Islet of Langerhans (tissue), 1 donor: ENCODE results near the gene HMX2.
A peak's percentile ranks its signal among the peaks of the same experiment; 100 is the strongest.
"Not testable (repeated sequence)": the region's sequence is repeated elsewhere in the genome, so short reads cannot be mapped to it uniquely, and the experiment has no call there.

Experiments used
- FAIRE-seq: peaks from one replicate; lab custom pipeline; 2011; peaks lifted over from hg19 to GRCh38; lab: Jason Lieb, UNC

The HMX2 gene

DNA sequence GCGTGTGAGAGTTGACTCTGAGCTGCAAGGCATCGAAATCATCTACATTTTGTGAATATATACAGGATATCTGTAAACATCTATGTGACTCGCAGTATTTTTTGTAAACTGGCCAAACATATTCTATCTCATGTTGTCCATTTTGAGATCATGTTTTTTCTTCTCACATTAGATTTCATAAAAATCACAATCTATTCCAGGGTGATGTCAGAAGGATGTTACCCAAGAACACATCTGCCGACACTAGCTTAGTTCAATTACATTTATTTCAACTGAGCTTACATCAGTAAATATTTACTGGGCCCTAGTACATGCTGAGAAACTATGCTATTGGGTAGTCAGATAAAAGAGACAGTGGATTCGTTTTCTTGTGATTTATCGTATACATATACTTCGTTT is 3.8 kb downstream of the HMX2 start:
- no peak for FAIRE-seq

GRCh38 chr10:123153486-123154091 is 5.7 kb downstream of the HMX2 start:
- no peak for FAIRE-seq

DNA sequence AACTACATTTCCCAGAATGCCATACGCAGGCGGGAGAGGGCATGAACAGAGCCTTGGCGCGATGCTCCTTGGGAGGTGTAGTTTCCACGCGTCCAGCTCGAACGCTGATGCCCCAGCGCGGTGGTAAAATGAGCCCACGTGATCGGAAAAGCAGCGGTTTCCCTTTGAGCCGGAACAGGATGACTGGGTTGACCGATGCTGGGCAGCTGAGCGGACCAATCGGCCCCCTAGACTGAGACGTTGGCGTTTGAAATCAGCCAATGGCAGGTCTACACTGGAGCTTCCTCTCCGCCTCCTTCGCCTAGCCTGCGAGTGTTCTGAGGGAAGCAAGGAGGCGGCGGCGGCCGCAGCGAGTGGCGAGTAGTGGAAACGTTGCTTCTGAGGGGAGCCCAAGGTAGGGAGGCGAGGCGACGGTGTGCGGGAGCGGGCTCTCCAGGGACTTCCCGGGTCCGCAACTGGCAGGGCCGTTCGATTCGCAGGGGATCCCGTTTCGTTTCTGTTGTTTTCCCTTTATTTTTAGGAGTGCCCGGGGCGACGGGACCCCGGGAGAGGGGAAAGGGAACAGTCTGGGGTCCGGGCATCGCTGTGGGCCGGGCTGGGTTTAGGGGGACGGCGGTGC is 6.3 kb downstream of the HMX2 start, which contains the start of gene BUB3:
TSS of gene BUB3 (plus strand) at position 311 of the 619 bp plus-strand sequence. CDS start 516 bp downstream, outside the sequence.
- peak; percentile 98 for FAIRE-seq

DNA sequence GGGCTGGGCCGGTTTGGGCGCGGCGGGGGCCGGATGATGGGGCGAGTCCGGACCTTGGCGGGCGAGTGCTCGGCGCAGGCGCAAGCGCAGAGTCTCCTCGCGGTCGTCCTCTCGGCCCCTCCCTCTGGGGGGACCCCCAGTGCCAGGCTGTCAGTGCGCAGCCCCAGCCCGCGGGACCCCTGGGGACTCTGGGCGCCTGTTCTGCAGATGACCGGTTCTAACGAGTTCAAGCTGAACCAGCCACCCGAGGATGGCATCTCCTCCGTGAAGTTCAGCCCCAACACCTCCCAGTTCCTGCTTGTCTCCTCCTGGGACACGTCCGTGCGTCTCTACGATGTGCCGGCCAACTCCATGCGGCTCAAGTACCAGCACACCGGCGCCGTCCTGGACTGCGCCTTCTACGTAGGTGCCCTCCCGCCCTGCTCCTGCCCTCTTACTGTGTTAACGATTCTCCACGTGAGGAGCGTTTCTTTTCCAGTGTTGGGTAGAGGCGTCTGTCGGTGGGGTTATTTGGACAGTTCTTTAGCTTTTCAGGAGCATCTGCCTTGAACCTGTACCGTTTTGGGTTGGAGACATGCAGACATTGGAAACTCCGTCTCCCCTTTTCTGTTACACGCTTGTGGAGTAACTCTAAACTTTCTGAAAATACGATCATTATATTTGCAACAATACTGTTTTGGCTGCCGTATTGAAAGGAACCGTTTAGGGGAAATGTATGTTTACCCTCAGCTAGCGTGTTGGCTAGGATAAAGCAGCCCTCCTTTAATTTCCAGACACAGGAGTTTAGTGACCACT is 7.0 kb downstream of the HMX2 start:
- no peak for FAIRE-seq

DNA sequence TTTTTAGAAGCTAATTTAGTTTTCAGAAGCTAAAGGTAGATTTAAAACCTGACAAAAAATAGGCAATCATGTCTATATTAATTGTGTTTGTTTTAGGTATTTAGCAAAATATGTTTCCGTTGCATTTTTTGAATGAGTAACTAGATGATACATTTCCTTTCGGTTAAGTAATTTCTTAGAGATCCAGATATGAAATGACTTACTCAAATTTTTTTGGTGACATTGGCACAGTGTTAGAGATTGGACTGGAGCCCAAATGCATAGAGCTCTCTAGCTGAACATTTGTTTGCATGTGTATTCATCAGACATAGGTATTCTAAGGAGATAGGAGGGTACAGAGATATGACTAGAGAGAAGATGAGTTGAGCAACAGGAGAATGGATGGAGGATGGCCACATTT is 8.1 kb downstream of the HMX2 start:
- no peak for FAIRE-seq

DNA sequence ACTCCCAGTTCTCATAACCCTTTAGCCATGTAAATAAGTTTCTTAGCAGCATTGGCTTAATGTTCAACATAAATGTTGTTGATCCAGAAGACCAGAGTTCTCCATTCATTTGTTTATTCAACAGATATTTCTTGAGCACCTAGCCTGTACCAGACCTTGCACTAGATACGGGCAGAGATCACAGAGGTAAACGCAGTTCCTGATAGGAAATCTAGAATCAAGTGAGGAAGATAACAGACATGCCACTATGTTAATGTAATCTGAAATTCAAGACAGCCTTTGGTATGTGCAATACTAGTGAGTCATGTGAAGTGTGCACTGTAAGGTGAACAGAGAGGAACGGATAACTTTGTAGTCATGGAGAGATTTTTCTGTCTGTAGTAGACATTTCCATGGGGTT is 9.3 kb downstream of the HMX2 start:
- no peak for FAIRE-seq

- FAIRE-seq, result no peak
Measured at GRCh38 chr10:123158682-123159081, 10.7 kb downstream of the HMX2 start.

DNA sequence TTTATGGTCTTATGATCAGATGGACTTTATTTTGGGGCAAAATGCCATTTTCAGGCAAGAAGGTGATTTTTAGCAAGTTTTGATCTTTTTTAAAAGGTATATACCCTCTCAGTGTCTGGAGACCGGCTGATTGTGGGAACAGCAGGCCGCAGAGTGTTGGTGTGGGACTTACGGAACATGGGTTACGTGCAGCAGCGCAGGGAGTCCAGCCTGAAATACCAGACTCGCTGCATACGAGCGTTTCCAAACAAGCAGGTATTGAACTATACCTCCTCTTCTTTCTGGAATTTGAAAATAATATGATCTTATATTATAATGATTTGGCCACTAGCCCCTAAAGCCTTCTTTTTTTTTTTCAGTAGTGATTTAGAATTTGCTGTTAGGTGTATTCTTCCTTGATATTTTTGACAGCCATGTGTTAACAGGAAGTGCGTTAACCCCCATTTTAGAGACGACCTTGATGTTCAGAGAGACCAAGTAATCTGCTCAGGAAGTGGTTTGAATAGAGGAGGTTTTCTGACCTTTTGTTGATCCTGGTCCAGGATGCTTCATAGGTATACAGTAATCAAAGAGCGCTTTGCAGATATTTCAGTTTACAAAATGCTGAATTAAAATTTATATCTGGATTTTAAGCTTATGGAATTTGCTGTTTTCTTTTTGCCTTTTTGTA is 12.5 kb downstream of the HMX2 start:
- no peak for FAIRE-seq

DNA sequence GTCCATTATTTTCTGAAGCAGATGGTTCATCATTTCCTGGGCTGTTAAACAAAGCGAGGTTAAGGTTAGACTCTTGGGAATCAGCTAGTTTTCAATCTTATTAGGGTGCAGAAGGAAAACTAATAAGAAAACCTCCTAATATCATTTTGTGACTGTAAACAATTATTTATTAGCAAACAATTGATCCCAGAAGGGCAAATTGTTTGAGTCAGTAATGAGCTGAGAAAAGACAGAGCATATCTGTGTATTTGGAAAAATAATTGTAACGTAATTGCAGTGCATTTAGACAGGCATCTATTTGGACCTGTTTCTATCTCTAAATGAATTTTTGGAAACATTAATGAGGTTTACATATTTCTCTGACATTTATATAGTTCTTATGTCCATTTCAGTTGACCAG is 16.4 kb downstream of the HMX2 start:
- no peak for FAIRE-seq

GRCh38 chr10:123165445-123166072 is 17.6 kb downstream of the HMX2 start:
- no peak for FAIRE-seq

DNA sequence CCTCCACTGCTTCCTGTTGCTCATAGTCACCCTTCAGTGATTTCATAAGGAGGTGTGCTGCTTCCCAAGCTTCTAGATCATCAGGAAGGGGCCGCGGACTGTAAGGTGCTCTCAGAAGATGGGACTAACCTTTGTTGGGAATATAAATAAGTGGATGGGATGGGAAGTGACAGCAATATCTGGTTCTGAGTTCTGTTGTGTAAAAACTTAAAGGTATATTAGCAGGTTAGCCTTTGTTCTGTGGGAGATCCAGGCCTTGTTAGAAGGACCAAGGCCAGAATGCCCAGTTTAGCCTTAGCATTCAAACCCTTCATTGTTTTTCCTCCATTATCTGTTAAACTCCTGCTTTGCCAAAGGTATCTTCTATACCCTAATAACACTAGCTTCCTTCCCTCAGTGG is 18.7 kb downstream of the HMX2 start:
- FAIRE-seq, result no peak

DNA sequence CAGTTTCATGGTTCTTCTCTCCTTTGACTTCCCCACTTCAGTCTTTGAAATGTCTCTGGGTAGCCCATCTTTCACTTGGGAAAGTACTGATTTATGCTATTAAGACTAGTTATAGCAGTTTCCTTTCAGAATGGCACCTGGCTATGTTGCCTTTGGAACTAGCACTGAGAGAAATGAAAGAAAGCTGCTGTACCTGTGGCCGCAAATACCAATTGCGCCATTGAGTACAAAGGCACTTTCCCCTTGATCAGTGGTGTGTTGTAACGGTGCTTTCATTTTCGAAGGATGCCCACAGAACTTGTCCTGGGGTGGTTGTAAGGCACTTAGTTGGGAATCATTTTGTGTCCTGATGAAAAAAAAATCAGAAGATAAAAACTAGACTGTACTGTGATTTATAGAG is 23.0 kb downstream of the HMX2 start:
- no peak for FAIRE-seq

- not testable (repeated sequence) for FAIRE-seq
Measured at GRCh38 chr10:123171616-123172015, 23.7 kb downstream of the HMX2 start.

GRCh38 chr10:123175389-123176387 is 27.8 kb downstream of the HMX2 start:
- FAIRE-seq, result no peak

DNA sequence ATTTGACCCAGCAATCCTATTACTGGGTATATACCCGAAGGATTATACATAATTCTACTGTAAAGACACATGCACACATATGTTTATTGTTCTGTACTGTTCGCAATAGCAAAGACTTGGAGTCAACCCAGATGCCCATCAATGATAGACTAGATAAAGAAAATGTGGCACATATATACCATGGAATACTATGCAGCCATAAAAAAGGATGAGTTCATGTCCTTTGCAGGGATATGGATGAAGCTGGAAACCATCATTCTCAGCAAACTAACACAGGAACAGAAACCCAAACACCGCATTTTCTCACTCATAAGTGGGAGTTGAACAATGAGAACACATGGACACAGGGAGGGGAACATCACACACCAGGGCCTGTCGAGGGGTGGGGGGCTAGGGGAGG is 30.5 kb downstream of the HMX2 start:
- FAIRE-seq, result not testable (repeated sequence)

GRCh38 chr10:123180101-123181090 is 32.5 kb downstream of the HMX2 start:
- FAIRE-seq, result no peak

DNA sequence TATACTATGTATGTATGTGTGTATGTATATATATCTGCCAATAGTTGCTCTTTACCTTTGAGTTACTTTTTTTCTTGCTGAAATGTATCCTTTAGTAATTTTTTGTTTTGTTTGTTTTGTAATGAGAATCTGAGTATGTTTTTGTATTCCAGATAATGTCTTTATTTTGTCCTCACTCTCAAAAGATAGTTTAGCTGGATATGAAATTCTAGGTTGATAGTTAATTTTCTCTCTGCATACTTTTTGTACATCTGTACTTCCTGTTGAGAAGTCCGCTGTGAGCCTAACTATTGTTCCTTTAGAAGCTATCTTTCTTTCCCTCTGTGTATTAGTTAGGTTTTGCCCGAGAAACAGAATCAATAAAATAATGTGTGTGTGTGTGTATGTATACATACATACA is 35.8 kb downstream of the HMX2 start:
- FAIRE-seq, result no peak

DNA sequence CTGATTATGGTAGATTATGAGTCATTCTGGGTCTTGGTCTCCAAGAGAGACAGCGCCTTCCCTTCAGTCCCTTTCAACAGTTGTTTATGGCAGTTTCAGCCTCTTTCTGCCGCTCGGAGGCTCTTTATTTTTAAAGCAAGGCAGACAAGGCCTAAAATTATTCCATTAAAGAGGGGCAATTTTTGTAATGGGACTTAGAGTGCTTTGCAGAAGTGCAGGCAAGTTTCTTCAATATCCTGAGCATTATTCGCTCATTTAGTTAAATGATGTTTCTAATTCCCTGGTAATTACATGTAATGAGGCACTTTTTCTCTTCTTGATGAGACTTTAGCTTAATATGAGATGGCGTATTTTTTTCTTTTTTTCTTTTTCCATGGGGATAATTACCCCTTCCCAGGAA is 39.8 kb downstream of the HMX2 start:
- FAIRE-seq, result no peak

DNA sequence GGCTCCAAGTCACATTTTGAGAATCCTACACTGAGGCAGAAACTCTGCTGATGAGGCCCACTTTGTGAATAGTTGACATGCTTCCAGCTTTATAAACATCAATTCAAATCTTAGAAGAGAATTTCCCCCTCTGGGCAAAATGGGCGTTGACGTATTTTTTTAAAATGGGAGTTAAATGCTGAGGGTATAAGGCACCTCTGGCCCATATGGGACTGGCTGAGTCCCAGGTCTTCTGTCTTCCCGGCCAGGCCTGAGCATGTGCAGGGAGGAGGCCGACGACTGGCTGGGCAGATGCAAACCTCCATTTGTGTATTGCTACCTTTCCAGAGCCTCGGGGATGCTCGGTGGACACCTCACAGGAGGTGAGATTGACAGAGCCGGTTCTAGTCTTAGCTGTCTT is 44.0 kb downstream of the HMX2 start:
- FAIRE-seq, result no peak

GRCh38 chr10:123194056-123194455 is 46.1 kb downstream of the HMX2 start:
- no peak for FAIRE-seq
